HG03442 (cell line): ENCODE measurements around the gene LRTM2.

Experiments
- ATAC-seq: cut with Tn5 transposase; IDR thresholded peaks from one replicate; pipeline ENCODE4 v1.9.1; 2021; ENCODE audit warnings: mild to moderate bottlenecking, moderate library complexity; ENCODE audit not compliant: unreplicated experiment

LRTM2 gene

DNA sequence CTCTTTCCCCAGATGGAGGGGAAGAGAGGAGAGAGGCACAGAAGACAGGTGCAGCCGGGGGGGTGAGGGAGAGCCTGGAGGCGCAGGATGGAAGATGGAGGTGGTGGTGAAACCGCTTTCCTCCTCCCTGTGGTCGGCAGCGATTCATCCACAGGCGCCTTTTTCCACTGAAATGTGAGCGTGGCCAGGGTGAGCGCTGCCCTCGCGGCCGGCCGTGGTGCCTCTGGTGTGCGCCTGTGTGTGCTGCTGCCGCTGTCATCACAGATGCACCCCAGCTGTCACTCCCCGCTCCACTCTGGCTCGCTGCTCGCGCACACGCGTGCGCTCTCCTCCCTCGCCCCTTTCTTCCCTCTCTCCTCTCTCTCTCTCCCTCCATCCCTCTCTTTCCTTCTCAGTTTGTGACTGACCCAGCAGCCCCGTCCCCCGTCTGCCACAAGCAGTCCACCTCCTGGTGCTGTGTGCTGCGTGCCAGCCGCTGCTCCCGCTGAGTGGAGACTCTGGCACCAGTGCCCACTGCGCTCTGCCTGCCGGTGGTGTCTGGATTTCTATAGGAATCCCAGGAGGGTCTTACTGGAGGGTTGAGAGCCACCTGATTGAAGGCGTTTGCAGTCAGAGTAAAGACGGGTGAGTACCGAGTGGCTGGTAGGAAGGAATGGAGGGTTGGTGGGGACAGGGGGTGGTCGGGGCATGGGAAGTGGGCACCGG, at the start of gene LRTM2:
Gene LRTM2 (plus strand): TSS at position 375 of the 705 bp plus-strand sequence. CDS start 7,584 bp downstream, outside the sequence.
- no peak for ATAC-seq

DNA sequence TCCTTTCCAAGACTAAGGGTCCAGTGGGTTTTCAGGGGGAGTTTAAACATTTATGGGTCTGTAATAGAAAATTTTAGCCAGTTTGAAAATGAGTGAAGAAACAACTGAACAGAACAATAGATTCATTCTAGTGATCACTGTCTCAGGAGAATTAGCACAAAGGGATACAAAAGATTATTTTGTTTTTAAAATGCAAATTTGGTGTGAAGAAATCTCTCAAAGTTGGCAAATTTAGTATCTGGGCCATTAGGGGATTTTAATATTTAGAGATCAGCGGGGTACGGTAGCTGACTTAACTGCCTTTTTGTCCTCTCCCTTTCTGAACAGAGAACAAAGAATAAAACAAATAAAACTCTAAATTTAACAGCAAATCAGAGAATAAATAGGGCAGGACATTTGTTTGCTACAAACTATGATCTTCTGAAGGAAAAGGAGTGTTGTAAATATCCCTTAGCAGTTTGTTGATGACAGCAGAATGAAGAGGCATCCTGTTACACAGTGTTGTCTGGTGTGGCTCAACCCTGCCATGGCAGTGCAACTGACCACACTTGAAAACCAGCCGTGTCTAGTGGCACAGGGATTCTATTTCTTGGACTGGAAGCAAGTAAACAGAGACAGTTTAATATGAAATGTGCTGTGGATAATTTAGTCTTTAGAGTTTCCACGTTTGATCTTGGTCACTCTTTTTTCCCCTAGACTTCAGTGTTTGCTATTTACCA, 46.3 kb upstream of the LRTM2 start:
- ATAC-seq = no peak

GRCh38 chr12:1776170-1776921, 44.0 kb upstream of the LRTM2 start:
- no peak for ATAC-seq

DNA sequence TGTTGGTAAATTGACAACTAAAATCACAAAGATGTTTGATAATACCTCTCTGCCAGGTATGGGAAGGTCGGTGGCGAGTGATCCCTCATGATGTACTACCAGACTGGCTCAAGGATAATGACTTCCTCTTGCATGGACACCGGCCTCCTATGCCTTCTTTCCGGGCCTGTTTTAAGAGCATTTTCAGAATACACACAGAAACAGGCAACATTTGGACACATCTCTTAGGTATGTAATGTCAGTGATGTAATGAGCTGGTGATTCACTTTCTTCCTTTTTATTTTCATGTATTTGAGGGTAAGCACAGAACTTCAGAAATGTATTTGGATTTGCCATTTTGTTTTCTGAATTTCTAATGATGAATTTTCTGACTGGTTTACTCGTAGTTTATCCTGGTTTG, 42.6 kb upstream of the LRTM2 start:
- ATAC-seq = no peak

GRCh38 chr12:1778911-1779310, 41.5 kb upstream of the LRTM2 start:
- ATAC-seq = no peak

- ATAC-seq = no peak
Measured at GRCh38 chr12:1779783-1780182, 40.6 kb upstream of the LRTM2 start.

DNA sequence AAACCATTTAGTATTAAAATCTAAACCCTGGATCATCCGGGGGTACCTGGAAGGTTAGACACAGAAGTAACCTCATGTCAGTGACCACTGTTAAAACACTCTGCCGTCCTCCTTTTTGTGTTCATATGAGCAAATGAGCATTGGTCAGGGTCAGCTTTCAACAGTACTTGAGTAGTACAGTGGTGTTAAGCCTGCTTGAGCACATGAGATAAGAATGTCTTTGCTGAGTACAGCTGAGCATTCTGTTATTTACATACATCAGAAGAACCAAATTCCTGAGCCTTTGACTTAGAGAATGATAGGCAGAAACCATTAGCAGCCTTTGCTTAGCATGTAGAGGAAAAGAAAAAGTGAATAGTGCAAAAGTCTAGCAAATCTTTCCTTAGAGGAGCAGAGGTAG, 38.6 kb upstream of the LRTM2 start:
- ATAC-seq = no peak

GRCh38 chr12:1782215-1782614, 38.1 kb upstream of the LRTM2 start:
- no peak for ATAC-seq

DNA sequence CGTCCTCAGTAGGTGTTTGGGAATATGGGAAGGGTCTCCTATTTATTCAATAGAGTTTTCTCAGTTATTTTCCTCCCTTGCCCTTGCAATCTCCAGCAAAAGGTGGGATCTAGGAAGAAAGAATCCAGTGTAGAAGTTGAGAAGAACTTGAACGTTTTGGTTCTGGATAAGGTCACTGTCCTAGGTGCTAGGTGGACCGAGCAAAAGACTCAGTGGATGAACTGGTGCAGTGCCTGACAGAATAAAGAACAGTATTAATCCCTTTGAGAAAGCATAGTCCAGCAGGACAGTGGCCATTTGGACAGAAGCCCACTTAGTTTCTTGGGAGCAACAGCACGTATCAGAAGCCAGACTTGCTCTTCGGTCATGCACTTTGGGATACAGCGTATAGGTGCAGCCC, 32.7 kb upstream of the LRTM2 start:
- no peak for ATAC-seq

DNA sequence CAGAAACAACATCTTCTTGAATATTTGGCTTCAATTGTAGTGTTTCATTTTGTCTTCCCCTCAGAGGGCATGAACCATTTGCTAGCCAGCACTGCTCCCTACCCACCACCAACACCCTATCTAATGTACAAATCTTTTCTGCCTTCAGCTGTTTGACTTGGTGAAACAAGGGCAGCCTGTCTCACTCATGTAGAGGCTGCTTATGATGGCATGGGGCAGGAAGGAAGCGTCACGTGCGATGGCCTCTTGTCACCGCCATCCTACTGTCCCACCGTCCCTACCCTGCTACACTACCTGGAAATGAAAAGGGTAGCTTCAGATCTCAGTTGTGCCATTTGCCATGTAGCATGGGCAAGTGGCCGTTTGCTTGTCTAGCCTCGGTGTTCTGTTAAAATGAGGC, 29.9 kb upstream of the LRTM2 start:
- ATAC-seq = no peak

- no peak for ATAC-seq
Measured at GRCh38 chr12:1791104-1791841, 29.1 kb upstream of the LRTM2 start.

GRCh38 chr12:1792406-1792805, 28.0 kb upstream of the LRTM2 start:
- no peak for ATAC-seq

DNA sequence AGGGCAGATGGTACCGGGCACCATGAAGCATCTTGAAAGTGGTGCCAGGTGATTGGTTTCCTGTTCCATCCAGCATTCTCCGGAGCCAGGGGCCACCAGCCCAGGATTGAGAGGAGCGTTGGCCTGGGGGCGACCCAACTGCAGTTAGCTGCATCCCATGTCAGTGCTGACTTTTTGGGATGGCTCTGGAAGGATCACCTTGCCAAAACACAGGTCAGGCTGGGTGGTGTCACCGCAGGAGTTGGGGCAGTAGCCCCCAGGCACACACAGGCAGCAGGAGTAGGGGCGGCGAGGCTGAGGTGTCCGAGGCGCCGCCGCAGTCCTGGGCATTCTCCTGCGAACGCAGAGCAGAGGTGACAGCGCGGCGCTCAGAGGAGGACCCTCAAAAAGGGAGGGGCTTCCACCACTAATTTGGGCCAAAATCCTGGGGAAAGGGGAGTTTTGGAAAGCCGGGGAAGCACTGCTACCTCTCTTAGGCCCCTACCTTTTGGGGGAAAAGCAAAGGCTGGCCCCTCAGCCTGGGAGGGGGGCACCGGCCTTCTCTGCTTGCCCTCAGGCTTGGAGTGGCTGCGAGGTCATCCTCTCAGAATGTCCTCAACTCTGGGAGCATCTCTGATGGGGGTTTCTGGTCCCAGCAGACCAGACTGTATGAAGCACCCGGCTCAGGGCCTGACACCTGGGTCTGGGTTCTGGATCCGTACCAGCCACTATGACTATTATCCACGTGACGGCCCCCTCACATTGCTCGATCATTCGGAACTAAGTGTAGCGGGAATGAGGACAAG, 26.7 kb upstream of the LRTM2 start:
- ATAC-seq = no peak

DNA sequence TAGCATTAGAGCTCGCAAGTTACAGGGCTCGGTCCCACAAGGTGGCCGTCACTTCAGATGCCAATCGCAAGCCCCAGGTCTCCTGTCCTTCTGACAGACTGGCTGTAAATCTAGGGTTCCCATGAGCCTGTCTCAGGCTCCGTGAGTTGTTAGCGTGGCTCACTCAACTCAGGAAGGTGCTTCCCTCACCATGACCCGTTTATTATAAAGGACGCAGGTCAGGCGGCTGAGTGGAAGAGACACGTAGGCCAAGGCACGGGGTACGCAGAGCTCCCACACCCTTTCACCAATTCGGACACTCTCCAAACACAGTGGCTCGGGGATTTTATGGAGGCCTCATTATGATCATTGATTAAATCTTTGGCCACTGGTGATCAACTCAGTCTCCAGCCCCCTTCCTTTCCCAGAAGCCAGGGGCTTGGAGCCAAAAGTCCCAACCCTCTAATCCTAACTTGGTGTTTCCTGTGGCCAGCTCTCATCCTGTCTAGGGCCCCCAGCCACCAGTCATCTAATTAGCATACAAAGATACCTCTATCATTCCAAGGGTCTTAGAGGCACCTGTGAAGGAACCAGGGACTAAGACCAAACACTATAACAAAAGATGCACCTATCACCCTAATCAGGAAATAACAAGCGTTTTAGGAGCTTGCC, 25.8 kb upstream of the LRTM2 start:
- no peak for ATAC-seq

DNA sequence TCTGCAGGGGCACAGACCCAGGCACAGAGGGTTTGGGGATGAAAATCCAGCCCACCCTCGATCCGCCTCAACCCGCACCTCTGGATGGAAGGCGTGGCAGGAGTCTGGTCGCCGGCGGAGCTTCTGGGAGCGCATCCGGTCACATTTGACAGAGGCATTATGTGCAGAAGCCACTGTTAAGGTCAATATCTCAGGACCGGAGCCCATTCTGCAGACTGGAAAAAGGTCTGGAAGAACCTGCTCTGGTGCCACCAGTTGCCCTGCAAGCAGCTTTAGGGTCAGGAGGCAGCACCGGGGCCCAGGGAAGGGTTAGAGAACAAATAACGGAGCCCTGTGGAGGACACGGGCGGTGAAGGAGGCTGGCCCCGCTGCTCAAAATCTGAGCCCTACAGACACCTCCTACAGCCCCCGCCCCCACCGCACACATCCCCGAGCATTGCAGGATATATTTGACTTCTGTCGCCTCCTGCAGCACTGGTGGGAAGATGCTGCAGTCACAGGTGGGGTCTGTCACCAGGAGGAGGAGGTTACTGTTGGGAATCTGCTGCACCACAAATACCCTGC, 25.1 kb upstream of the LRTM2 start:
- ATAC-seq = no peak

DNA sequence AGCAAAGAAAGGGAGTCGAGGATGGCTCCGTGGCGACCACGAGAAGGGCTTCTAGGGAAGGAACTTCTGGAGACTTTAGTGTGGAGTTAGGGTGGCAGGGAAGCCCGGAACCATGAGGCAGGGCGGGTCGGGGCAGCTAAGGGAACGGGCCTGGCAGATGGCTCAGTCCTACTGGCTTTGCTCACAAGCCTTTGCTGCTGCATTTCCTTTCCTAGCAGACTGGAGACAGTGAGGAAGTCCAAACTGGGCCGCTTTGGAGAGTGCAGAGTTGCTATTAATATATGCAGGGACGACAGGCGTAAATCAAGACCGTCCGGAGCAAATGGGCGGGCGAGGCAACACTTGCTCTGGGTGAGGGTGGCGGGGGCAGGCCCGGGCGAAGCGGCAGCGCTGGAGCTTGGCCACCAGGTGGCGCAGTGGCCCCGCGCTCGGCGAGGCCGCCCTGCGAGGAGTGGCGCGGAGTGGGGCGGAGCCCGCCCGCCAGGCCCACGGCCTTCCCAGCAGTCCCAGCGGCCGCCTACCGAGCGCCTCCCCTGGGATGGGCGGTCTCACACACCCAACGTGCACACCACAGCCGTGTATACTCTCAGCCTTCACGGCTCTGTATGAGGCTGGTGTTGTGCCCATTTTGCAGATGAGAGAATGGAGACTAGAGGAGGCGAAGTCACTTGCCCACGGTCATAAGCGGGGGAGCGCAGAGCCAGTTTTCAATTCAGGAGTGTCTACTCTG, 24.4 kb upstream of the LRTM2 start:
- ATAC-seq = peak; percentile 83

GRCh38 chr12:1796515-1797010, 23.8 kb upstream of the LRTM2 start:
- peak; percentile 14 for ATAC-seq

GRCh38 chr12:1797011-1797901, 23.1 kb upstream of the LRTM2 start:
- peak; percentile 11 for ATAC-seq
